HG02798 (cell line): Measurements from ENCODE around the gene MYLK4.

Source experiments
- ATAC-seq: cut with Tn5 transposase; IDR thresholded peaks from one replicate; pipeline ENCODE4 v1.9.1; 2021; ENCODE audit warnings: mild to moderate bottlenecking; ENCODE audit not compliant: unreplicated experiment, poor library complexity

Gene MYLK4

DNA sequence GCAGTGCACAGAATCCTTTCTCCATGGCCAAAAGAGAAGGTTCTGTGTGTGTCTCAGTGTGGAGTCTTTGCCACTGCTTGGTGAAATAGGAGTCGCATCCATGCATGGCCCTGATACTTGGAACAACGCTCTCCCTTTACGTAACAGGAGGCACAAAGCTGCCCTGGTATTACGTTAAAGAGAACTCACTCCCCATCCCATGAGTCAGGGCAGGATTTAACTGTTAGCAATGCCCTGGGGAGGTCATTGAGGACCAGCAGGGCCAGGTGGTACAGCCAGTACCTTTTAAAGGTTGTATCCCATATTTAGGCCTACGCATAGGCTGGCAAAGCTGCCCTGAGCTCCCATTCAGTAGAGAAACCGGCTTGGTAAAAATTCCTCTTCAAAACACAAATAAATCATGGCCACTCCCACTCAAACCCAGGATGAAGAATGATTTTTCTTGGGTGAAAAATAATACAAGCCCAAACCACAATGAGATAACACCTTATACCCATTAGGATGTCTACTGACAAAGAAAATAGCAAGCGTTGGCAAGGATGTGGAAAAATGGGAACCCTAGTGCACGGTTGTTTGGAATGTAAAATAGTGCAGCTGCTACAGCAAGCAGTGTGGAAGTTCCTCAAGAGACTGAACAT is 37.1 kb downstream of the MYLK4 start:
- no peak for ATAC-seq

DNA sequence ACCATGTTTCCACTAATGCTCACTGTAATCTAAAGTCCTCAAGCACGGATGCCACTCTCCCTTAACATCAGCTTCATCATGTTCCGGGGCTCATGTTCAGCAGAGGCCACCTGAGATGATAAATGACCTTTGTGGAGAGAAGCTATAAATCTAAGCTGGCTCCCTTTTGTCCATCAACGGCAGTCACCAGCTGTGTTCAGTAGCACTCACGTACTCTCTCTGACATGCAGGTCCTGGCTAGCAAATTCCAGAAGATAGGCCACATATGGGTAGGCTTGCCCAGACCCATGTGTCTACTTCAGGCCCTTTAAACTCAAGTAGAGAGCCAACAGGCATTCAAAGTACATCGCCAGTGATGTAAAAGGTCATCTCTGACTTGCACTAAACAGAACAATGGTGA is 38.6 kb downstream of the MYLK4 start:
- no peak for ATAC-seq

- no peak for ATAC-seq
Measured at GRCh38 chr6:2710412-2710811, 40.3 kb downstream of the MYLK4 start.

DNA sequence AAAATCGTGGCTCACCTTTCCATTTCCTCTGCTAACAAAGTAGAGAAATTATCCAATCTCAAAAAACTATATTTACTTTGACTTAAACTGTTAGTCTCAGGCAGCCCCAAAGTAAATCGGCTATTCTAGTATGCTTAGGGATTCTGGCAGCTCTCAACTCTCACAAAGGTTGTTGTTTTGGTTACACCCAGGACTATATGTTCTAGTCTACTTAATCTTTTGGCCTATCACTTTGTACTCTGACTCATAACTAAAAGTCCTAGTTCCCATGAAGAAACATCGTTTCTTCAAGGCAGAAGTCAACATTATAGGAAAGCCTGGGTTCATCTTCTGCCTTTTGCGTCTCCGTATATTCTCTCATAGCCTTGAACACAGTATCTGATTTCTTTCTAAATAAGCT is 42.3 kb downstream of the MYLK4 start:
- no peak for ATAC-seq

GRCh38 chr6:2706558-2706957 is 44.2 kb downstream of the MYLK4 start:
- ATAC-seq: no peak

DNA sequence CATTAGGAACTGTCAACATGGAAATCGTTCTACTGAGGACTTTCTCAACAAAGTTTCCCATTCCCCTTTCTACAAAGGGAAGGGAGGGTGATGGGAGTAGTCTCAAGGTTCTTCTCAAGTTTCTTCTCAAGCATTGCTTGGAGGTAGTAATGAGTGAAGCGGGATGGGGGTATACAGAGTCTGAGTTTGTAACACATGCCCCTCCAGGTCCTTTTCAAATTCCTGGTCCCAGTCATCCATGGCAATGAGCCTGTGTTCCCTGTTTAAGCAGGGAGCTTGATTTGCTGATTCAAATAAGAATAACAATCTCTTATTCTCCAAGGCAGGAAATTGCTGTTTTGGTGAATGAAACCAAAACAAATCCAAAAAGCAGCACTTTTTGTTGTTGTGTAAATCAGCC is 45.5 kb downstream of the MYLK4 start:
- no peak for ATAC-seq

GRCh38 chr6:2697291-2697690 is 53.4 kb downstream of the MYLK4 start:
- ATAC-seq: no peak

- no peak for ATAC-seq
Measured at GRCh38 chr6:2695454-2696095, 55.1 kb downstream of the MYLK4 start.

DNA sequence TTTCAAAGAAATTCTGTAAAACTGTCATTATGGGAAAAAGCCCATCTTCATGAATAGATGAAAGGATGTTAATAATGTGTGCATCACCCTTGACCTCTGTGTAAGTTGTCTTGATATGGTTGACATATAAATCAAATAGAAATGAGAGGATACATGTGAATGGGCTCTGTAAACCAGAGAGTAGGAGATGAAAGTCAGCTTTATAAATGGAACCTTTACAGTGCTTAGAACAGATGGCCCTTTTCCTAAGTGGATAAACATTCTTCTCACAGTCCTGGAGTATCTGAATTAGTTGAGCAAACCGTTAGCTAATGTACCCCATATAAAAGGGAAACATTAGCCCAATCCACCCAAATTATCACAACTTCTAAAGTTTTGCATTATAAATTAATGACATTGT is 57.5 kb downstream of the MYLK4 start:
- ATAC-seq: no peak

GRCh38 chr6:2688401-2689064 is 62.2 kb downstream of the MYLK4 start:
- peak; percentile 45 for ATAC-seq

DNA sequence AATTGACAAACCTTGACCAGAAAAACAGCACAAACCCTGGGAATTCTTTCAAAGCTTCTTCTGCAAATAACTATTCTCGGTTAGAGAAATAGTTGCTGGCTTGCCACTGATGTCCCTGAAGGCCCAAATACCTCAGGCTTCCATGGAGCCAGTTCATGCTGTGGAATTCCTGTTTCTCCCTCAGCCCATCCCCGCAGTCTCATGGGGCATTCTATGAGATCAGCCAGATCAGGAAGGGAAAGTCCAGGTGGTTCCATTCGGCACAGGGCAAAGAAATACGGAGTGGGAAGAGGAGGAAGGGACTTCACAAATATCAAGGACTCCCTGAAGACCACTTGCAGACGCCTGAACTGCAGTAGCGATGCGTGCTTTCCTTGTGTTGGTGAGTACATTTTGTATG is 63.3 kb downstream of the MYLK4 start:
- no peak for ATAC-seq

DNA sequence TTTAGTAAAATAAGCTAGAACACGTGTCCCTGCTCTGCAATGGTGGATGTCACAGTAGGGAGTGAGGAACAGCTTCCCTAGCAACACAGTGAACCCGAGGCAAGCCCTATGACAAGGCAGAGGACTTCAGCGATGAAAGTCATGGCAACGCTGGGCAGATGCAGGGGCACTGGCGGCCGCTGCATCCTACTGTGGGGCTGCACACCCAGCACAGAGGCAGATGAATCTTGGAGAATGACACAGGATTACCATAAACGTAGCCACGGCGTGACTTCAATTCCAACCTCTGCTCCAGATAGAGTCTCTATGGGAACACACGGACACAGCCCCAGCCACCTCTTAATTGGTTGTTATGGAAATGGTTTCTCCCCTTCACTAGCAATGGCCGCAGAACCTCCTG is 64.2 kb downstream of the MYLK4 start:
- ATAC-seq: no peak

- no peak for ATAC-seq
Measured at GRCh38 chr6:2684766-2685754, 65.7 kb downstream of the MYLK4 start.

- no peak for ATAC-seq
Measured at GRCh38 chr6:2684103-2684749, 66.5 kb downstream of the MYLK4 start.

DNA sequence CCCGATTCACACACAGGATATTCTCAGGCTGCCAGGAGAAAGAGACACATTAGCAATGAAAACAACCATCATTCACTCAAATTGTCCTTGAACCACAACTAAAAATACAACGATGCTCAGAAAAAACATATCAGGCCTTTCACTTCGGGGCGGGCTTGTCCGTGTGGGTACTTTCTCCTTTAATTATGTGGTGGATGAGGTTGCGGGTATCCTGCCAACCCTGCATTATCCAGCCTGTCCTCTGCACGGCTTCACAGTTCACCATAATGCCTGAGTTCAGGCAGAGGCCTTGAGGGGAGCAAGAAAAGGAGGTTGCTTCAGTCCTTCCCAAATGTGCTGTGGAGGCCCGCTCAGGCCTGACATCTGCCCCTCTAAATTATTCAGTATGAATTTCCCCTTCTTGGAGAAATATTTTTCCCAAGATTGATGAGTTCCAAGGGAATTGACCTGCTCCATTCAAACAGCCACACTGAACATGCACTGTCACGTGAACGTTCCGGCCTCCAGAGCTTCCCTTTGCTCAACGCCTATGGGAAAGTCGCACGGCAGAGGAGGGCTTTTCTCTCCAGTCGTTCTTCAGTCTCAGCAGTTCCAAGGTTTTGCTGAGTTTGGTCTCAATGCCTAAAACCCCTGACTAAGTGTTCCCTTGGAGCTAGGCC is 70.3 kb downstream of the MYLK4 start:
- ATAC-seq: no peak

DNA sequence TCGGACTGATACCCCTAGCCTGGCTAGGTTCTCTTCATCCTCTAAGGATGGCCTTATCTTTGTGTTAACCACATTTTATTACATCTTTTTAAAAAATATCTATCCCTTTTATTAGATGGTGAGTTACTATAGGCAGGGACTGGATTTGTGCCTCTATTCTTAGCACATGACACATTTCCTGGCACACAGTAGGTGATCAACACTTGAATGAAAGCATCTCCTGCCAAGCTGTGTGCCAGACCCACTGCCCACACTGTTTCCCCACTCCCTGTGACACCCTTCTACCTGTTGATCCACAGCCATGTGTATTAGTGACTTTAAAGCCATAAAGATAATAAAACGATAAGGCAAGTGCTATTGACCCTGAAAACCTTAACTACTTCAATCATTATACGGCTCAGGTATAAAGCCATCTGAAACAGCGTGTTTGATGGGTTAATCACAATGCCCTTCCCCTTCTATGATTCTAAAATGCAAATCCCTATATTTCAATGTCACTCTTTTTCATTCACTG is 73.6 kb downstream of the MYLK4 start:
- no peak for ATAC-seq

GRCh38 chr6:2676048-2676447 is 74.7 kb downstream of the MYLK4 start:
- ATAC-seq: no peak

DNA sequence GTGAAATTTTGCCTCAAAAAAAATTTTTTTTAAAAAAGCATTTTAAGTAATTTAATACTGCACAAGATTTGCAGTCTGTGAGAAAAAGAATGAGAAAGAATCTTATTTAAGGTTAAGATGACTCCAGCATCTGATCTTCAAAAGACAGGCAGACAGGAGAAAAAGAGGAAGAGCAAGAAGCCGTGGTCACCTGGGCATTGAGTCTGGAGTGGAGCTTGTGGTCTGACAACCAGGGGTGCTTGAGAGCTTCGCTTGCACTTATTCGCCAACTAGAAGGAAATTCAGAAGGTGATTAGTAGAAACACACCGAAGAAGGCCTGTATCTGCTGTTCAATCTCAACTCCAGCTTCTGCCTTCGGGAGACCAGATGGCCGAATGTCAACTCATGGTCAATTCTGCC is 75.9 kb downstream of the MYLK4 start:
- no peak for ATAC-seq

DNA sequence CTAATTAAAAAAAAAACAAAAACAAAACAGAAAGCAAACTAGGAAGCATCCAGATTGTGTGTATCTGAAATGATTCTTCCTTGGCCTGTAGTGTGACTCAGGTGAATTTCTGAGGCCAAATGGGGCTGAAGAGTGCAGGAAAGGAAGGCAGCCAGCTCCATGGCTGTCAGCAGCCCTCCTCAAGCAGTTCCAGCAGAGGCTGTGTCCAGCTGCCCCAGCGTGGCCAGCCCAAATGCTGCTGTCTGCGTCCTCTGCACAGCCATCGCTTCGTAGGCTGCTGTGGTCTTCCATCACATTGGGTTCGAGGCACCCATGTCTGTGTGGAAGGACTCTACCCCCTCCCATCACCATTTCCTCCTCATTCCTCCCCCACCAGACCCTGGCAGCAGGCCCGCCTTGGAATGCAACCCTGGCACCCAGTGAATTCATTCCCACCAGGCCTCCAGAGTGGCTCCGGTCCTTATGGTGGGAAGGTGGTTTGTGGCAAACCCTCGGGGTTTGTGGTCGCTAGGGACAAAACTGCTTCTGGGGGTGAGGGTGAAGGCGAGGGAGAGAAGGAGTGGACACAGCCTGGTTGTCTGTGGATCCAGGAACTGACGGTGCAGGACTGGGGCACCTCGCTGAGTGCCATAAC is 81.5 kb downstream of the MYLK4 start:
- no peak for ATAC-seq
